Spleen (tissue), 11 donors: ENCODE measurements around the gene MACROD2. TPM values are rescaled to one million over a fixed set of nuclear protein-coding genes. Genes with fewer than 3 reads are reported as not detected.
A peak's percentile ranks its signal among the peaks of the same experiment; 100 is the strongest.

Experiments used
- DNase-seq: peaks from one replicate; pipeline ENCODE4 v3.0.0-alpha.2; 2020
- H3K27ac ChIP-seq, 8 donors: fragments of 200-600 bp; sonication (generic) in 7 of 8; 1 replicate in 4 of 8; 2 replicates in 4 of 8; pipeline versions ENCODE4 v1.5.0 to v1.8.0; 2016 to 2021; ENCODE audit warnings: inconsistent platforms in 4 of 8, mild to moderate bottlenecking in 4 of 8, moderate library complexity in 1 of 8
- H3K27me3 ChIP-seq, 7 donors: fragments of 200-600 bp; sonication (generic) in 6 of 7; replicated peaks in 1 of 7; 1 replicate in 4 of 7; 2 replicates in 3 of 7; pipeline versions ENCODE4 v1.5.0 to v1.8.0; 2016 to 2021; ENCODE audit warnings: inconsistent platforms in 3 of 7, mild to moderate bottlenecking in 1 of 7
- H3K36me3 ChIP-seq, 6 donors: fragments of 200-600 bp; sonication (generic) in 5 of 6; 1 replicate in 4 of 6; 2 replicates in 2 of 6; pipeline versions ENCODE4 v1.5.0 to v1.8.0; 2016 to 2021; ENCODE audit warnings: inconsistent platforms in 2 of 6
- H3K4me1 ChIP-seq, 6 donors: fragments of 200-600 bp; sonication (generic) in 5 of 6; 1 replicate in 3 of 6; 2 replicates in 3 of 6; pipeline versions ENCODE4 v1.5.0 to v1.8.0; 2016 to 2021; ENCODE audit warnings: inconsistent platforms in 3 of 6
- H3K4me3 ChIP-seq, 8 donors: fragments of 200-600 bp; sonication (generic) in 7 of 8; 1 replicate in 4 of 8; 2 replicates in 4 of 8; pipeline versions ENCODE4 v1.5.0 to v1.8.0; 2016 to 2021; ENCODE audit warnings: inconsistent platforms in 4 of 8, mild to moderate bottlenecking in 4 of 8, moderate library complexity in 2 of 8
- H3K9me3 ChIP-seq, 8 donors: fragments of 200-600 bp; sonication (generic) in 7 of 8; 1 replicate in 4 of 8; 2 replicates in 4 of 8; pipeline versions ENCODE4 v1.5.0 to v1.8.0; 2016 to 2021; ENCODE audit warnings: inconsistent platforms in 4 of 8
- CTCF ChIP-seq, 11 experiments: fragments of 200-600 bp in 7 of 11; fragments of 450-650 bp in 4 of 11; sonication (generic) in 4 of 11; IDR thresholded peaks in 8 of 11; conservative IDR thresholded peaks in 3 of 11; 1 replicate in 7 of 11; 2 replicates in 4 of 11; pipeline versions ENCODE4 v1.4.0 to v1.8.0; 2016 to 2021; ENCODE audit warnings: antibody characterized with exemption in 11 of 11, inconsistent platforms in 4 of 11, mild to moderate bottlenecking in 1 of 11
- POLR2A ChIP-seq, 3 donors: fragments of 450-650 bp; IDR thresholded peaks; one replicate each; pipeline ENCODE4 v1.5.1; 2017; ENCODE audit warnings: antibody characterized with exemption in 3 of 3, mild to moderate bottlenecking in 1 of 3
- POLR2AphosphoS5 ChIP-seq, 3 donors: sonication (generic); formaldehyde crosslinking; IDR thresholded peaks; one replicate each; pipeline ENCODE4 v1.5.1; 2017; ENCODE audit warnings: antibody characterized with exemption in 3 of 3
- WGBS, 5 donors: extraction: QIAGEN DNeasy Blood & Tissue Kit in 3 of 5; methylation state at CpG; one replicate each; pipeline versions ENCODE4 v1.1.5 to v1.1.7; 2013 to 2018; 5-methylcytosine and 5-hydroxymethylcytosine counted together
- intact Hi-C: fragments of 100-400 bp; cut with DNase I; formaldehyde crosslinking; loops from one replicate; pipeline ENCODE4 v1.15.0; 2023; ENCODE audit warnings: low total_unique reads
- polyA plus RNA-seq, 3 donors: library from polyadenylated mRNA; stranded (reverse); fragments of 200-250 nt; gene quantifications; one replicate each; pipeline ENCODE4 v1.2.1, GENCODE V29; 2013
- total RNA-seq, 7 donors: library from RNA; depleted of rRNA in 3 of 7; stranded (reverse); fragments of >200 nt in 3 of 7; fragmentation: NEBNext Ultra II Directional in 4 of 7; extraction: Animal tissue kit (Norgen Biotek cat#: 25700) in 4 of 7; gene quantifications; one replicate each; pipeline versions ENCODE4 v1.1.0 to v1.2.1, GENCODE V29; 2016 to 2021
- donor health status: healthy with polysubstance abuse.
- donor health status: DM: no; HTN: no; CAD: no; lungs with moderate emphysema.
- donor health status: DM: no; HTN: no; CAD: no.
- donor health status: Bipolar disorder and iron deficiency.
- donor health status: healthy.
- donor health status: DM: no; HTN: no; CAD: no.
- donor health status: DM: yes; HTN: yes; CAD: no.

The MACROD2 gene
- total and polyA plus RNA-seq, 10 donors = 1.5 to 4.7 (median 3.4) TPM

GRCh38 chr20:14055127-14055742 is 59.9 kb downstream of the MACROD2 start:
- TF ChIP-seq CTCF (IDR thresholded peaks at IDR 0.05 in 8 of 11, conservative IDR thresholded peaks at IDR 0.05 in 3 of 11) (peak in 9 of 11 experiments; percentile 6 to 65 (median 57)), POLR2AphosphoS5 (IDR thresholded peaks at IDR 0.05) (no peak)
- no peaks in the 10 kb centered on the region for H3K36me3 ChIP-seq
- no peaks in the 10 kb centered on the region for H3K9me3 ChIP-seq
- intact Hi-C loops = loop anchor here (5.0 to 10.0 kb wide), 2 partner anchors 238 to 940 kb away; no protein-coding TSS in a partner anchor
- no peaks in the 10 kb centered on the region for H3K27me3 ChIP-seq
- H3K4me3 ChIP-seq = no peak overlapping the region
- no peaks in the 10 kb centered on the region for H3K4me1 ChIP-seq
- no peak for DNase-seq
- H3K27ac ChIP-seq = no peak overlapping the region
- WGBS, 5 donors = 1 to 5% (median 3%) methylated on average over 4 of the region's 4 CpGs

- Histone ChIP-seq H3K4me3 (no peak overlapping the region), H3K27me3 (no peaks in the 10 kb centered on the region), H3K4me1 (no peaks in the 10 kb centered on the region), H3K36me3 (no peaks in the 10 kb centered on the region), H3K9me3 (no peaks in the 10 kb centered on the region), H3K27ac (no peak overlapping the region)
- intact Hi-C loops = no loop called here
- WGBS, 5 donors = 77 to 89% (median 83%) methylated on average over 2 of the region's 2 CpGs
- TF ChIP-seq POLR2A (IDR thresholded peaks at IDR 0.05) (no peak), CTCF (IDR thresholded peaks at IDR 0.05 in 8 of 11, conservative IDR thresholded peaks at IDR 0.05 in 3 of 11) (no peak), POLR2AphosphoS5 (IDR thresholded peaks at IDR 0.05) (no peak)
- DNase-seq = no peak
Observed at GRCh38 chr20:14062171-14062570, 66.9 kb downstream of the MACROD2 start.

GRCh38 chr20:14062786-14063185 is 67.5 kb downstream of the MACROD2 start:
- 60 to 89% (median 68%) methylated on average over 1 of the region's 1 CpG for WGBS, 5 donors
- DNase-seq = no peak
- no peaks in the 10 kb centered on the region for H3K36me3 ChIP-seq
- intact Hi-C loops = no loop called here
- TF ChIP-seq CTCF (IDR thresholded peaks at IDR 0.05 in 8 of 11, conservative IDR thresholded peaks at IDR 0.05 in 3 of 11) (no peak), POLR2AphosphoS5 (IDR thresholded peaks at IDR 0.05) (no peak), POLR2A (IDR thresholded peaks at IDR 0.05) (no peak)
- H3K4me1 ChIP-seq = no peaks in the 10 kb centered on the region
- no peak overlapping the region for H3K27ac ChIP-seq
- no peak overlapping the region for H3K4me3 ChIP-seq
- H3K27me3 ChIP-seq = no peaks in the 10 kb centered on the region
- H3K9me3 ChIP-seq = no peaks in the 10 kb centered on the region

GRCh38 chr20:14064333-14064732 is 69.0 kb downstream of the MACROD2 start:
- no peak overlapping the region for H3K4me3 ChIP-seq
- TF ChIP-seq POLR2AphosphoS5 (IDR thresholded peaks at IDR 0.05) = no peak
- TF ChIP-seq POLR2A (IDR thresholded peaks at IDR 0.05) = no peak
- H3K9me3 ChIP-seq = no peaks in the 10 kb centered on the region
- H3K27ac ChIP-seq = no peak overlapping the region
- no peaks in the 10 kb centered on the region for H3K36me3 ChIP-seq
- no peak for DNase-seq
- 77 to 86% (median 83%) methylated on average over 3 of the region's 3 CpGs for WGBS, 5 donors
- H3K4me1 ChIP-seq = no peaks in the 10 kb centered on the region
- H3K27me3 ChIP-seq = no peaks in the 10 kb centered on the region
- intact Hi-C loops = no loop called here
